ENCODE data around the gene CASTOR1.

CASTOR1 gene

DNA sequence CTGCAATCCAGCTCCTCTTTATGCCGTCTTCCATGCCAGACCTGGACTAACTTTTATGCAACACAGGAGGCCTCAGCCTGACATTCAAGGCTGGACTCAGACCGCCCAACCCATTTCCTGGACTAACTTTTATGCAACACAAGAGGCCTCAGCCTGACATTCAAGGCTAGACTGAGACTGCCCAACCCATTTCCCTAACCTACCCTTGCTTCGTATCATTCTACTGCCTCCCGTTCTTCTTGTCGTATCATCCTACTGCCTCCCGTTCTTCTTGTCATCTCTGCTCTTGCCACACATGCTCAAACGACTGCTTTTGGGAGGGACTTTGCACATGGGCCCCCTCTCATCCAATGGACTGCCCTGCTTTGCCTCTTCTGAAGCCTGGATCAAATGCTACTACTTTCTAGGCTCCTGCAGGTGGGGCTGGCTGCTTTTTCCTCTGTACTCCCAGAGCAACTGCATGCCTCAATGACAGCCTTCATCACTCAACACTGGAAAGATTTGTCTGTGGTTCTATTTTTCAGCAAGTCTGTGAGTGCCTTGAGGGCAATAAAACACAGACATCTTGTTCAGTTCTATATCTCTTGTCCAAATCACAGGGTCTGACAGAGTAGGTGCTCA lies 29.6 kb upstream of the CASTOR1 start:
- no peak for DNase-seq

DNA sequence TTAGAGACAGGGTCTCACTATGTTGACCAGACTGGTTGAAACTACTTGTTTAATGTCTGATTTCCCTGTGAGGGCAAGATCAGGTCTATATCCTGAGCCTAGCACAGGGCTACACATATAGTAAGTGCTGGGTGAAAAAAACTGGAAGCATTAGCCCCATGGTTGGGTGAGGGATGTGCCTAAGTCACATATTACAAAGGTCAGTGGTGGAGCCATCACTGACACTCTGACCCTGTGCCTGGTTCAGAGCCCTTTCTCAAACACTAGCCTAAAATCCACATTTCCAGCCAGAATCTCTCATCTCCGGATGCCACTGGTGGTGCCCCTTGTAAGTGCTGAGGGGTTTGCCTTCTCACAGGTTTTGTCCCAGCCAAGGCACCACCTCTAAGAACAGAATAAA lies 28.5 kb upstream of the CASTOR1 start:
- DNase-seq: no peak

DNA sequence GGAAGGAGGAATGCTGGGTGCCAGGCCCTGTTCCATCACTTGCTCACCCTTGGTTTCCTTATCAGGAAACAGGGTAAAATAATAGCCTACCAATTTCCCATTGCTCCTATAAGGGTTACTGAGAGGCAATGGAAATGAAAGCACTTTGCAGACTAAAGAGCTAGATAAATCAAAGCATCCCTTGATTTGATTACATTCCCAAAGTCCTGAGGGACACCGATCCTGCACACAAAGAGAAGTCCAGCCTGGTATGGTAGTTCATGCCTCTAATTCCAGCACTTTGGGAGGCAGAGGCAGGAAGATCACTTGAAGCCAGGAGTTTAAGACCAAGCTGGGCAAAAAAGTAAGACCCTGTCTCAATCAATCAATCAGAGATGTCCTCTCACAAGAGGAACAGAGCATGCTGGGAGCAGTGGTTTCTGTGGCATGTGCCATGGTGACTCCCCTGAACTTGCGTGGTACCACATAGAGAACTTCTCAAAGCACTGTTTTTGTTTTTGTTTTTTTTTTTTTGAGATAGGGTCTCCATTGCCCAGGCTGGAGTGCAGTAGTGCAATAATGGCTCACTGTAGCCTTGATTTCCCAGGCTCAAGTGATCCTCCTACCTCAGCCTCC lies 26.8 kb upstream of the CASTOR1 start:
- no peak for DNase-seq

DNA sequence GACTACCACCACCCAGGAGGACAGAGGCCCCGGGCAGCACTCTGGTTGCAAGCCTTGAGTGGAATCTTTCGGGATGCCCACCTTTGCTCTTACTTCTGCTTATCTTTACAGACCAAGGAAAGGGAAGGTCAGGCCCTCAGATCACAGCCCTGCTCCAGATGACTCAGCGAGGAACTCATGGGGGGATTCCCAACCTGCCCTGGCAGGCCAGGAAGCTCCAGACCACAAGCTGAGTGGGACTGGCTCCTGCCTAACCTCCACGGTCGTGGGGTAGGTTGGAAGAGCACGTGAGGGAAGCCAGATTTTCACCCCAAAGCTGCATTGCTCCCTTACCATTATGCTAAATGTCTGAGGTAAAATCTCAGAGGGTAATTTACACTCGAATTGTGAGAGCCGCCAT lies 25.6 kb upstream of the CASTOR1 start:
- DNase-seq: peak; percentile 15

DNA sequence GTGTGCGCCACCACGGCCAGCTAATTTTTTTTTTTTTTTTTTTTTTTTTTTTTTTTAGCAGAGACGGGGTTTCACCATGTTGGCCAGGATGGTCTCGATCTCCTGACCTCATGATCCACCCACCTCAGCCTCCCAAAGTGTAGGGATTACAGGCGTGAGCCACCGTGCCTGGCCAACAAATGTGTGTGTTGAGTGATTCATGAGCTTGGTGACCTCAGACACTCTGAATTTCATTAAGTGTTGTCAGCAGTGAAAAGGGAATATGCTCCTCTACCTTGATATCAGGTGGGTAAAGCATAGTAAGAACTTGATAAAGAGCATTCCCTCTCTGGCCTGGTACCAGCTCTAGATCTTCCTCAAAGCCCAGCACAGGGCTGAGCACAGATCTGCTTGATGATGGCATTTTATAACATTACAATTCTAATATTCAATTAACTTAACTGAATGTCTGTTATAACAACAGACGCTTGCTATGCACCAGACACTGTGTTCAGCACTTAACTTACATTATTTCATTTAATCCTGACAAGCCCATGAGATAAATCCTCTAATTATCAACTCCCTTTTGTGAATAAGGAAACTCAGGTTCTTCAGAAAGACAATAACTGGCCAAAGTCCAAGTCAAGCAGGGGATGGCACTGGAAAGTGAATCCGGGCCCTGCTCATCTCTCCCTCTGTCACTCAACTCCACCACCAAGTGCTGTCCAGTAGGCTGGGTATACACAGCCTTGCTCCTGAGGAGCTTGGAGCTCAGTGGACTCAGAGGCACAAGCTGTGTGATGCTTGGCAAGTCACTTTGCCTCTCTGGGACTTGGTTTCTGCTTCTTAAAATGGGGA lies 24.4 kb upstream of the CASTOR1 start:
- DNase-seq: no peak

DNA sequence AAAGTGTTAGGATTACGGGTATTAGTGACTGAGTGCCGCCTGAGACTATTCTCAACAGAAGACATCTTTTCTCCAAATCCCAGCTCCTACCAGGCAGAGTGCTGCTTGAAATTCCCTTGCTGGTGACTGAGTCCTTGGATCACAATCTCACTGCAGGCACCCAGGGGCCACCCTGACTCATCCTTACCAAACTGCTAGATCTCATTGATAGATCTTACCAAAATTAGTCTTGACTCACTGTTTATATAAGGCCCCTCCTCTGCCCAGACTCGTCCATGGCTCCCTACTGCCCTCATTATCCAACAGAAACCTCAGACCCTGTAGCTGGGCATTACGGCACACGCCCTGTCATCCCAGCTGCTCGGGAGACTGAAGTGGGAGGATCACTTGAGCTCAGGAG lies 22.7 kb upstream of the CASTOR1 start:
- DNase-seq: no peak

DNA sequence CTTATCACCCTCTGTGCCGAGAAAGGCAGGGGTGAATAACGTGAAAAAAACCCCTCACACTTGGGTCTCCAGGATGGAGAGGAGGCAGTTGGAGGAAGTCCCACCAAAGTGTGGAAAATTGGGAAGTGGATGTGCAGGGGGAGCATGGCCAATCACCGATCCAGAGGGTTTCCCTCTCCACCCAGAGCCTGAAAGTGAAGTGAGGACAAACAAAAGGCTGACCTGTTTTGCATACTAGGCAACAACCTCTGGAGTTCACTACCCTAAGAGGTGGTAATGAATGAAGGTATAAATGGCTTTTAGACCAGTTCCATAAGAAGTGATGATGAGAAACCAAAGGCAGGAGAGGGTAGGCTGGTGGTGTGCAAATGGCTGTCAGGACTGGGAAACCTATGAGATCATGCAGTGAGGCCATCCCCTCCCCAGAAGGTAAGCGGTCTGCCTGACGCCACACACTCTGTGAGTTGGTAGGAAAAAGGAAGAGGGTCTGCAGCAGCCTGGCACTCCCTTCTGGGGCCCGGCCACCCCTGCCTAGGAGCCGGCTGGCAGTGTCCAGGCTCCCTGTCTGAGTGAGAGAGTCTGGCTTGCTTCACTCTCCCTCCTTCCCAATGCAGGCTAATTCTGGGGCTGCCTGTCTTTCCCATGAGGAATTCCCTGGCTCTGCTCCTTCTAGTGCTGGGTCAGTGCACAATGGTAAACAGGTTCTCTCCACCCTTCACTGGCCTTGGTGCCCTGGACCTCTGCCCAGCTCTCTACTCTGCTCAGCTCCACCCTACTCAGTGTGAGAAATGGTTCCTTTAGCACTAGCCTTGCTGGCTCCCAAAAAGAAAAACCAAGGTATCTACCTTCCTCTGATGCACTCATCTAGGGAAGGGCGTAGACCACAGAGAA lies 21.8 kb upstream of the CASTOR1 start:
- no peak for DNase-seq

DNA sequence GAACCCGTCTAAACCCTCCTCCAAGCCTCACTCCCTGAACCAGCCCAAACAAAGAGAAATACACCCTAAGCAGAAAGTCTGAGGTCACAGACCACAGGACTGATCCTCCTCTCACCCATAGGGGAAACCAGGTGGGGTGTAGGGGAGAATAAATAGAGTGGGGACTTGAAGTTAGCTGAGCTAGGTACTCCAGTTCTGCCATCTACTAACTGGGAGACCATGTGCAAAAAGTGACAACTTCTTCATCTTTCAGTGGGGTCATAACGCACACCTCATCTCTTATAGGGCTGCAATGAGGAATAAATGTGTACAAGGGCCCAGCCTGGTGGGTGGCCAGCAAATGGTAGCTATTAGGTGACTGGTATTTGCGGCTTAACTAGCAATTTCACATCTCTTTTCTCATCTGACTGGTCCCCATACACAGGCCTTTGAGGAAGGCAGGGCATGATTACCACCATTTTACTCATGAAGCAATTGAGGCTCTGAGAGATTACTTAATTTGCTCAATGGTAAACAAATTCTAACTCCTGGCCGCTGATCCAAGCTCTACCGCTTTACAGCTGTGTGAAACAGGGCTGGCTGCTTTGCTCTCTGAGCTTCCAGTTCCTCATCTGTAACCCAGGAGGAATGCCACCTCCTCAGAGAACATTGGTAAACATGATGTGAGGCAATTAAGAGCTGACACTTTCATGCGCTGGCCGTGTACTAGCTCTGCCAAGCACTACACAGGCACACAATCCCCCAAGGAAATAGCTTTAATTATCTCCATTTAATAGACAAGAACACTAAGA lies 20.8 kb upstream of the CASTOR1 start:
- DNase-seq: no peak

DNA sequence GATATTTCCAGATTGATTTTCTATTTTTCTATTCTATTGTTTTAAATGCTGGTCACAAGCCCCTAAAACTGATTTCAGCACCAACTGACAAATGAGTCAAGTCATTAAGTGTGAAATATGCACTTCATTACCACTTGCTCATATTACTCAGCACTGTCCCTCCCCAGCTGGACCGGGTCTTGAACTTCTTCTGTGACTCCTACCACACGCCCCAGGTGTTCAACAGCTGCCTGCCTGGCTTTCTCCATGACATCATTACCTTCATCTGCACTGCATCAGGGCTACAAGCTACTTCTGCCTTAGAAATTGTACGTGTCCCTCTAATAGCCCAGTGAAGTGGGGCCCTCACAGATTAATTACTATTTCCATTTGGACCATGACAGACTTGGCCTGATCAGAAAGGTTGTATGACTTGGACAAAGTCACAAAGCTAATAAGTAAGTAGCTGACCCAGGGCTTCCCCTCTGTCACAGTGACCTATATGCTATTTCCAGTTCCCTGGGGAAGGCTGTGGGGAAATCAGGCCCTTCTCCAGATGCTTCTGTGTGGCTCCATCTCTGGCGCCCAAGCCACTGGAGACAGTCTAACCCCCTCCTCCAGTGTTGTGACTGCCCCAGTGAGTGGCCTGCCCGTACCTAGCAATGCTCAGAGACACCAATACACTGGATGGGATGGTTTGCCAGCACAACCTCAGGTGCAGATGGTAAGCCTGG lies 19.4 kb upstream of the CASTOR1 start:
- DNase-seq: peak; percentile 25

DNA sequence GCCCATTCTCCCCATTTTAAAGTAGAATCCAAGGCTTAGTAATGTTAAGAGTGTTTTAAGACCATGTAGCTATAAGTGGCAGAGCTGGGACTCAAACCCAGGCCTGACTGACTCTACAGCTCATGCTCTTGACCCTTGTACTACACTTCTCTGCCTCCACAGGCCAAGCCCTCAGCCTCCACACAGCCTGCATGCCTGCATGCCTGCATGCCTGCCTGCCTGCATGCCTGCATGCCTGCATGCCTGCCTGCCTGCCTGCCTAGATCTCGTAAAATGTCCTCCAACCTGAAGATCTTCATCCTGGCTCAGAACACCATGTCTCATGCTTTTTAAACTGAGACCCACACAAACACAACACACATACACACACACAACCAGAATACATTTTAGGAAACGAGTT lies 18.8 kb upstream of the CASTOR1 start:
- DNase-seq: no peak

DNA sequence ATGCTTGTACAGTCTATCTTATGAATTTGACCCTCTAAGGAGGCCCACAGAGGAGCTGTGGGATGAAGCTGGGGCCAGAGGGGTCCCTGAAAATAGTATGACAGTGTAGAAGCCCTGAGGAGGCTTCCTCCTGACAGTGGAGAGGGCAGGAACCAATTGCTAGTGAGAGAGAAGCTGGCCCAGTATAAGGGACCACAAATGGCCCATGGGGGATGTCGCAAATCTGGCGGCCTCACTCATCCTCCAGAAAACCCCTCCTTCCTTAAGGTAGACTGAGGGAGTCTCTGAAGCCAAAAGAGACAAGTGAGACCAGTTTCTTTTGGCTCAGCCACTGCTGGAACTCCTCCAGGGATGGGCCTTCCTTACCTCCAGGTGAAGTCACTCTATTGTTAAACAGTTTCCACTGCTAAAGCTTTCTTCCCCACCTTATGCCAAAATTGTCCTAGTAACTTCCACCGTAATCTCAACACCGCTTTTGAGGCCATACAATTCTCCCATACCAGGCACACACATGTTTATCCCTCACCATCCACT lies 17.8 kb upstream of the CASTOR1 start:
- no peak for DNase-seq

DNA sequence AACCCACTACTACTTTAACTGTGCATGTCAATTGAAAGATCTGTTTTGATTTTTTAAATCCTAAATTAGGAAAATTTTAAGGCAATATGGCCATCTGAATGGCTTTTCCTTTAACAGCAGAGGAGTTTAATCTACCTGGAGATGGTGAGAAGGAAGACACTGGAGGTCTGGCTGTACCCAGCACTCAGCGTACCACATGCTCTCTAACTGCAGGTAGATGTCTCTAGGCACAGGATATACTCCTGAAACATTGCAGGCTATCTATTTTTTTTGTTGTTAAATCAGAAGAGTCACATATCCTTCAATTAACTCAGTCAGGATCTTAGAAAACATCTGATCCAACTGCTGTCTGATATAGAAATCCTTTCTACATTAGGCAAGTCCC lies 17.3 kb upstream of the CASTOR1 start:
- DNase-seq: no peak

DNA sequence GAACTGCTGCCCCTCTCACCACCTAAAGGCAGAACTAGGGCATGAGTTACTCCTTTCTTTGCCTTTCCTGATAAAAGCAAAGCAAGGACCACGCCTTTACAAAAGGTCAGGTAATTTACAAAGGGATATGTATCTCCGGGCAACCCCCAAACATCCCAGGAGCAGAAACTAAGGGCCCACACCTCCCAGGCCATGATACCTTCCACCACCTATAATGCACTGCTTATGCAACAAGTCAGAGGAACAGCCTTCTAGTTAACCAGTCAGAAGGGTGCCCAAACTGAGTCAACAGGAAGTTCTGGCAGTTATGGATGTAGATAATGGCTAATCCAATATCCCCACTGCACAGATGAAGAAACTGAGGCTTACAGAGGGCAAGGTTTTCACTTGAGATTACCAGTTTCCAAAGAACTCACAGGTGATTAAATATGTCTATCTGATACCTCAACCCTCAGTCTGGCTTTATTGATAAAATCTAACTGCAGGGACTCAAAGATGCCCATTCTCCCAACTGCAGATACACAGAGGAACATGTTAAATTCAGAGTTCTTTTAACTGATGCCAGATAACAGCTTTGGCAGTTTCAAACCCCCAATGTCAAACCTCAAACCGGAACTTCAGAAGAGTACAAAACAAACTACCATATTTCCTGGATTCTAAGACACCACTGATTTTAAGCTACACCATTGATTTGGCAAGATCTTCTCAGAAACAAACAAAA lies 16.8 kb upstream of the CASTOR1 start:
- no peak for DNase-seq

DNA sequence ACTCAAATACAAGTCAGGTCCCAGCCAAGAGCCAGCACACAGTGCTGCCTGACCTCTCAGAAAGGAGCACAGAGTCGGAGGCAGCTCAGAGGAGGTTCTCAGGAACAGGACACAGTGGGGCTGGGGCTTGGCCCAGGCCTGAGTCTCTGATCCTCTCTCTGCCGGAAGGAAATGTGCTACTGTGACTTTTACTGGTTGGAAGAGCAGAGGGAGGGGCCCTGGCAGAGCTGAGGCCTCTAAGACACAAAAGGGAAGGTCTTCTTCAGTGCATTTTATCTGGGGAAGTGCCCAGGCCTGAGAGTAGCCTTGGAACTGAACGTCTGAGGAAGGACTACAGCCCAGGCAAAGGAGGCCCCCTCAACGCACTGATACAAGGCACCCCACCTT lies 16.2 kb upstream of the CASTOR1 start:
- no peak for DNase-seq

DNA sequence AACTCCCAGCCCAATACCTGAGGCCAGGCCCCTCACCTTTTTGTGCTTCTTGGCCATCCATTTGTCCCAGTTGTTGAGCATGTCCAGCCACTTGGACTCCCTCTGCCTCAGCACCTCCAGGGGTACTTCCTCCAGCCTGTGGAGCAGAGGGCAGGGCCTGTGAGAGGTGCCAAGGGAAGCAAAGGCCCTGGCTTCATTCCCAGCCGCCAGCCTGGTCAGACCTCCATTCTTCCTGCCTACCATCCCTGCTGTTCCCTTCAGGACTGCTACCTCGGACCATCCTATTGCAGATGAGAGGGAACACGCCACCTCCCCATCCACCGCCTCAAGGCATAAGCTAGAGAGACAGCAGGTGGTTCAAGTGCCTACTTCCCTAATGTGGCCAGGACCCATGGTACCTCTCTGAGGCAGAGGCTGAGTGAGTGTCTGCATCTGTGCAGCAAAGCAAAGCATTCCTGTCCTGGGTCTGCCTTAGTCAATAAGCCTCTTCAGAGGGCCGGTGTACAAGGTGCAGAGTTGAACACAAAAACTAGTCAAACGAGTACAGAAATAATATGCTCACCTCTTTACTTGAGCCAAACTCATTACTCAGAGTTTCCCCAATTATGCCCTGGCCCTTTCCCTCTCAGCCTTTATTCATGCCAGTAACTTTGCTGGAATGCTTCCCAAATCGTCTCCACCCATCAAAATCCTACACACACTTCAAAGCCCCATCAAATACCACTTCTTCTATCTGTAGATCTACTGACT lies 15.4 kb upstream of the CASTOR1 start:
- DNase-seq: no peak

DNA sequence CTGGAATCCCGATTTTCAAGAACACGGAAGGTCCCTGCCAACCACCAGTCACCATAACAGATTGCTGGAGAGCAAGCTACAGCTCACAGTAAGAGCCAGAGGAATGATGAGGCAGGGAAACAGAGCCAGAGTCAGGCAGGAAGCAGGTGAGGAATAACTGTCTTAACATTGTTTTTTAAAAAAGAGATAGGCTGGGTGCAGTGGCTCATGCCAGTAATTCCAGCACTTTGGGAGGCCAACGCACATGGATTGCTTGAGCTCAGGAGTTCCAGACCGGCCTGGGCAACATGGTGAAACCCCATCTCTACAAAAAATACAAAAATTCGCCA lies 13.5 kb upstream of the CASTOR1 start:
- DNase-seq: no peak

DNA sequence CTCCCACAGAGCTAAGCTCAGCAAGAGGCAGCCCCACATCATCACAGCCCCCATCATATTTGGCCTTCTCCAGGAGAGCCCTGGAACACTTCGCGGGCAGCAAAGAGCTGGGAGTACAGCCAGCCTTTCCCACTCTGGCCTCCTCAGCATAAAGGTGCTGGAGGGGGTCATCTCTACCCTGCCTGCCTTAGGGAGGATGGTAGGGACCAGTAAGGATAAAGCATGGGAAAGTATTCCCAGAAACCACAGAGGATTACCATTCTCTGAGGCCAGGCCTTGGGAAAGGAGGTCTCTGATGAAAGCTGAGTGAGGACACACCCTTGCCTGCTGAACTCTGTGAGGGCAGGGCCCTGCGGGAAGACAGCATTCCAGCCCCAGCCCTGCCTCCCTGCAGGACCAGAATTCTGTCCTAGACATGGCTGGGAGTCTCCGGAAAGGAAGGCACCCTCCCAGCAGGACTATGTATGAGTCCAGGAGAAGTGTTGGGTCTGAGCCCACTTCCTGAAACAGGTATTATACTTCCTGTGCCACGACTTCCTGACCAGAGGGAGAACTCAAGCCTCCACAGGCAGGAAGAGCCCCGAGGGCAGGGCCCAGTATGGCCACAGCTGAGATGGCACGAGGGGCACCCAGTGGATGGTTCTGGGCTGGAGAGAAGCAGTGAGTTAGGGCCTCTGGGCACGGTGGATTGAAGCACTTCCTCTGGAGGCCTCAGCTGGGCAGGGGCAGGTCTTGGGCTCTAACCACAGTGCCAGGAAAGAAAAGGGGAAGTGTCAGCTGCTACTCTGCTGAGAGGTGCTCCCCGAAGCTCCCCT lies 12.9 kb upstream of the CASTOR1 start:
- no peak for DNase-seq

DNA sequence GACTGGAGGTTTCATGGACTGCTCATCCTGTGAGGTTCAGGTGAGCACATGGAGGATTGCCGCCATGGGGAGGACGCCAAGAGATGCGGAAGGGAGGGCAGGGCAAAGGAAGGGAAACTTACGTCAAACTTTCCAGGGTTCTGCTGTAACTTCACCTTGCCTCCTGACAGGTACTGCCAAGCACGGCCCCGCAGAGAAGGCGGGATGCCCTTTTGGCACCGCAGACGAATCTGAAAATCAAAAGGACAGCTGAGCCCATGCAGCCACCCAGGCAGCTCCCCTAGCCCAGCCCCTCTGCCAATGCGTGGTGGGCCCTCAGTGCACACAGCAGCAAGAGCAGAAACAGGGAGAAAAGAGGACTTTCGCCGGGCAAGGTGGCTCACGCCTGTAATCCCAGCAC lies 10.0 kb upstream of the CASTOR1 start:
- DNase-seq: no peak

DNA sequence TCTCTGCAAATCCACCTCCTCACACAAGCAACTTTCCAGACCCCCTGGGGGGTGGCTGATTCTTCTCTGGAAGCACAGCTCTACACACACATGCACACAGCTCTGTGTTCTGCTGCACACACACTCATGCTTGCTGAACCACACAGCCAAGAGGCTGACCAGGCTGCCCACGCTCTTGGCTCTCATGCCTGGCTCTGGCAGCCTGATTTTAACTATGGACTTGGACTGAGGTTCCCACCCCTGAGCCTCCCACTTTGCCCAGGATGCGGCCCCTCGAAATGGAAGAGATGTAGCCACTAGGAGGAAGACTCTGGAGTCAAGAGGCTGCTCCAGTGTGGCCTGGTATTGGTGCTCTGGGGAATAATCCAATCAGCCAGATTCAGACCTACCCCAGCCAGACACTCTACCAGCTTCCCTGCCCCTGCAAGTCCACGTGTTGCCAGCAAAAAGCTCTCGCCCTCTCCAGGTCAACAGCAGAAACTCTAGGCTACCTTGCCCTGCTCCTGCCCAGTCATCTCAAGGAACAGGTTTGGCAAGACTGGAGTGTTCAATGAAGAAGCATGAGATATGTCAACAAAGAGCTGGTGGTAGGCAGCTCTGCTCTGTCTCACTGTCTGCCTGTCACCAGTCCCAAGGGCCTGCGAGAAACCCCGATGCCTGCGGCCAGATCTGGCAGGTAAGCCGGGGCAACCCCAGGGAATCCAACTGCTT lies 8.8 kb upstream of the CASTOR1 start:
- no peak for DNase-seq
